ENCODE results near the gene ALPL.

The ALPL gene

DNA sequence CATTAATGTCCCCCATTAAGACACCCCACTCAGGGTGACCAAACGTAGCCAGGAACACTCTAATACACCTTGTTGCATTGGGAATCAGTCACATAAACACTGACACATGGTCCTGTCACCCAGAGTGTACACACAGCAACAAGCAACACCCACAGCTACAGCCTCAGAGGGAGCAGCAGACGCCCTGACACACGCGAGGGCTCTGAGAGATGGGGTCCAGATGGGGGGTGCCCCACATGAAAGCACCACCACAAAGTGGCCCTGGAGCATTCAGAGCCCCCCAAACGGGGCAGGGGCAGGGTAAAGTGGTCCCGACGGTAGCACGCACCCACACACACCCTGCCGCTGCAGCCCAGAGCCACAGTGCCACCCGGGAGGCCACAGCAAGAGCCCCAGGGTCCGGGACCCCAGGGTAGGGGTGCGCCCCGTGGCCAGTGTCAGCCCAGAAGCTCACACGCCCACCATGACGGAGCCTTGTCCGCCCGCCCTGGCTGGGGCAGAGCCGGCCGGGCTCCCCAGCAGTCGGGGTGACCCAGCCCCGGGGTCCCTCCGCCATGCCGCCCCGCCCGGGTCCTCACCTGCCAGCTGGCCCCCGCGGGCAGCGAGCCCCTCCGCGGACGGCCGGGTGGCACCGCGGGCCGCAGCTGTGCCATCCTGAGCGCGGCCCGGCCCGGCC lies 112.7 kb downstream of the ALPL start:
- DNase-seq, result no peak

DNA sequence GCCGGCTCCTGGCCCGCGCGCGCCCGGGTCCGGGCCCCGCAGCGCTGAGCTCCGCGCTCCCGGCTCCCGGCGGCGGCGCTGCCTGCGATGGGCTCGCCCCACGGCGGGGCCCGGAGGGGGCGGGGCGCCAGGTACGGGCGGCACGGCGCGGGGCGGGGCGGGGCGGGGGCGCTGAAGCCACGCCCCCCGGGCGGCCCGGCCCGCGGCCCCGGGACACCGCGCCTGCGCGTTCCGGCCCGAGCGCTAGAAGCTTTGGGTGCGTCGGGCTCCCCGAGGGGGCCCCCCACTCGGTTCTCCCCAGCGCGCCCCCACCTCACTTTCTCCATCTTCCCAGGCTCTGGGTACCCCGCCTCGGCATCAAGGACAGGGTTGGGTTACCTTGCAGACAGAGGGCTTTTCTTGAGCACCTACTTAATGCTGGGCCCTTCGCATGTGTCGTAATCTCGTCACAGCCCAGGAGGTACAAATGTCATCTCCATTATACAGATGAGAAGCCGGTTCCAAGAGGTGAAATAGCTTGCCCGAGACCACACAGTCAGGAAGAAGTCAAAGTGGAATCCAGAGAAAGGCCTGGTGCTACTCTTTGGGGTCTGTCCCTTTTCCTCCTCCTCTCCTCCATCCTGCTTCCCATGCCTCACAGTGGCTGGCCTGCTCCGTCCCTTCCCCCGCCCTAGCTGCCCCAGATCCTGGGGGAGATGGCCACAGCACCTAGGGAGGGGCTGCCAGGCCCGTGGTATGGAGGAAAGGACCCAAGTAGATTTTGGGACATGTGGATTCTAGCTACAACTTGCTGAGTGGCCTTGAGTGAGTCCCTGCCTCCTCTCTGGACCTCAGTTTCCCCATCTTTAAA lies 113.5 kb downstream of the ALPL start:
- peak in 2 of 3 donors; percentile 32 to 69 for DNase-seq

DNA sequence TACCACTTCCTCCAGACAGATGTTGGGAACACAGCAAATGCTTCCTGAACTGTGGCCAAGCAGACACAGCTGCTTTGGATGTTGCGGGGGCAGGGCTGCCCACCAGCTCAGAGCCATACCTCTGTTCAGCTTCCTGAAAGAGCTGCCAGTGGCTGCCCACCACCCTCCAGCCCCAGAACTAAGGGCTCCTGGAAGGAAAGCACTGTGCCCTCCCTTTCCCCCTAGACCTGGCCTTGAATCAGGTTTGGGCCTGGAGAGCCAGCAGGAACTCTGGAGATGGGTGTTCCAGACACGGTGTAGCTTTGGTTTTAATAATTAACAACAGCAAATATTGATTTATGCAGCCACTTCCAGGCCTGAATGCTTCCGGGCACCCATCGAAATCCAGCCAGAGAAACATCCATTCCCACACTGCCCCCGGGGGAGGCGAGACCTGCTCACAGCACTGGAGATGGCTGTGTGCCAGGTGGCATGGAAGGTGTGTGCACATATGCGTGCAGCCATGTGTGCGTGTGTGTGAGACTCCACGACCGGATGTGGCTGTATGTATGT lies 114.3 kb downstream of the ALPL start:
- DNase-seq, result no peak

DNA sequence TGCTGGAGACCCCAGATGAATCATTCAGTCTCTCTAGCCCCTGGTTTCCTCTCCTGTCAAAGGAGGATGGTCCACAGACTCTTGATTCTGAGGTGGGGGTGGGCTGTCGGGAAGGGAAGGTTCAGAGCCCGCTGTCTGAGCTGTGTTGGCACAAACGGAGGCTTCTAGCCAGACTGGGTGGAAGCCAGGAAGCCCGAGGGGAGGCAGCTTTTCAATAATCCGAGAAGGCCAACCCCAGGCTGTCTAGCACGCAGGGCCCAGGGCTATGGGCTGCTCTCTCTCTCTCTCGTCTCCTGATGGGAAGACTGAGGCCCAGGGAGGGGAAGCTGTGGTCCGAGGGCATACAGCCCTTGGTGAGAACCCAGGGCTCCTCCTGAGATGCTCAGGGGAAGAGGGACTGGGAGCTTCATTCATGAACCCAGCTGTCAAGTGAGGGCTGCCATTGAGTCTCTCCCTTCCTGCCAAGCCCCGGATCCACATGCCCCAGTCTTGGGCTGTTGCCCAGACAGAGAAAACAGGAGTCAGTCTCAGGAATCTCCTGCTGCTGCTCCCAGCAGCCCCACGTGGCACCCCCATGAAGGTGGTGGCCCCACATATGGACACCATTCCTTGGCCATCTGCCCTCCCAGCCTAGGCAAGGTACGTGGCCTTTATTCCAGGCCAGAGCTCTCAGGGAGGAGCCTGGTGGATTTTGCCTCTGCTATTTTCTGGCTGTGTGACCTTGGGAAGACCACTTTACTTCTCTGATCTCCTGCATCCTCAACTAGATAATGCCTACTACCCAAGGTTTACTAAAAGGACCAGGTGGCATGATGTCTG lies 115.6 kb downstream of the ALPL start:
- no peak for DNase-seq

DNA sequence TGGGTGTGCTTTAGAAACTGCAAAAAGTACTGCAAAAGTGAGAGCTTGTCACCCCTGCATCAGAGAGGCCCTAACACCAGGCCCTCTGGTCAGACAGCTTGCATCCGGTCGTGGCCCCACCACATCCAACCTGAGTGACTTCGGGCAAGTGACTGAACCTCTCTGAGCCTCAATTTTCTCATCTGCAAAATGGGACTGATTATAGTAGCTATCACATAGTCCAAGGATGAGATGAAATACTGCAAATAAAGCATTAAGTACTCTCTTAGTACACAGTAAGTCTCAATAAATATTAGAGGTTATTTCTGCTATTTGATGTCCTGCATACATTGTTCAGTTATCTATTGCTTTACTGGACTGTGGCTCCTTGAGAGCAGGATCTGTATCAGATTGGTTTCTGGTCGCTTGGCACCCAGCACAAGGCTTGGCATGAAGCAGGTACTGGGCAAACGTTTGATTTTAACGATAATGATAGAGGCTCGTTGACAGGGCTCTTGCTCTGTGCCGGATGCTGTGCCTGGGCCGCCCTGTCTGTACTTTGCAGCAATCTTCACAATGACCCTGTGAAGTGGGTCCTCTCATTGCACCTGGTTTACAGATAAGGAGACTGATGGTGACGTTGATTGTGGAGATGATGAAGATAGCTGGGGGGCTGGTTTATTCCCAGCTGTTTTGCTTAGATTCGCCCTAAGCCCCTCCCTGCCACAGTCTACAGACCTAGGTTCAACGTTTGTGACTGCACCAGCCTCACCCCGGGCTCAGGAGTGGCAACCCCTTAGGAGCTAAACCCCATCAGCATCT lies 116.4 kb downstream of the ALPL start:
- no peak for DNase-seq

DNA sequence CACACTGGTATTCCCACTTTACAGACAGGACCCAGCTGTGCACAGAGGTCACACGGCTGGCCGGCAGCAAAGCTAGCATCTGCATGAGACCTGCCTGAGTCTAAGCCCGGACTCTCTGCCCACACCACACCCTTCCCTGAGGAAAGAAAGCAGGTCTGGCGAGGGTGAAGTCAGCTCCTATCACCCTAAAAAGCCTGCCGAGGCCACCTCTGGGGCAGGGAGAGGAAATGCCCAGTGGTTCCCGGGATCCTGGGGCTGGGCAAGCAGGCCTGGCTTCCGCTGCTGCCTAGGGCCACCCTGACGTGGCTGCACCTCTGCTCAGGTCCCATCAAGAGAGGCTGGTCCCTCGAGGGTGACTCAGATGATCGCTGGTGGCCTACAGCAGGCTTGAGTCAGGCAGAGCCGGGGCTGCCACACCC lies 117.7 kb downstream of the ALPL start:
- DNase-seq, result no peak
